Loucy (cell line): ENCODE data around the gene TENM3.

Experiments
- EZH2phosphoT487 ChIP-seq: fragments of 200-600 bp; IDR thresholded peaks from 2 replicates; pipeline ENCODE4 v1.6.1; 2018; ENCODE audit warnings: antibody characterized with exemption, mild to moderate bottlenecking, moderate library complexity, borderline replicate concordance
- TF ChIP-seq, protein P1 (sequence below): fragments of 200-600 bp; sonication (generic); conservative IDR thresholded peaks from 2 replicates; pipeline ENCODE4 v1.5.1; 2014; ENCODE audit warnings: mild to moderate bottlenecking, antibody characterized with exemption, low read length

DNA sequence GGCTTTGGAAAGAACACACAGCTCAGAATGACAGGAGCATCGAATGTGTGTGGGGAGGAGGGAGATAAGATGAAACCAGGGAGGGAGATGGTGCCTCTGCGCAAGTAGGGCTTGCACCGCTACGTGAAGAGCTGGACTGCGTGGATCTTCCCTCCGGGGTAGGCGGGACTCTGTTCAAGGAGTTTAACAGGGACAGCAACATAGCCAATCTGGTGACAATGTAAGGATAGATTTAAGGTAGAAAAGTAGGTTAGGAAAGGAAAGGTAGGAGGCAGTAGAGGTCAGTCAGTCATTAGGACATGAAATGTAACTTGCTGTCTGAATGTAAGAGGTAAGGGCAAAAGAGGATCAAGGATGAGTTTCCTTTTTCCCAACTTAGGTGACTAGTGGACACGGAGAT is 521.4 kb downstream of the TENM3 start:
- TF ChIP-seq, protein P1, sequence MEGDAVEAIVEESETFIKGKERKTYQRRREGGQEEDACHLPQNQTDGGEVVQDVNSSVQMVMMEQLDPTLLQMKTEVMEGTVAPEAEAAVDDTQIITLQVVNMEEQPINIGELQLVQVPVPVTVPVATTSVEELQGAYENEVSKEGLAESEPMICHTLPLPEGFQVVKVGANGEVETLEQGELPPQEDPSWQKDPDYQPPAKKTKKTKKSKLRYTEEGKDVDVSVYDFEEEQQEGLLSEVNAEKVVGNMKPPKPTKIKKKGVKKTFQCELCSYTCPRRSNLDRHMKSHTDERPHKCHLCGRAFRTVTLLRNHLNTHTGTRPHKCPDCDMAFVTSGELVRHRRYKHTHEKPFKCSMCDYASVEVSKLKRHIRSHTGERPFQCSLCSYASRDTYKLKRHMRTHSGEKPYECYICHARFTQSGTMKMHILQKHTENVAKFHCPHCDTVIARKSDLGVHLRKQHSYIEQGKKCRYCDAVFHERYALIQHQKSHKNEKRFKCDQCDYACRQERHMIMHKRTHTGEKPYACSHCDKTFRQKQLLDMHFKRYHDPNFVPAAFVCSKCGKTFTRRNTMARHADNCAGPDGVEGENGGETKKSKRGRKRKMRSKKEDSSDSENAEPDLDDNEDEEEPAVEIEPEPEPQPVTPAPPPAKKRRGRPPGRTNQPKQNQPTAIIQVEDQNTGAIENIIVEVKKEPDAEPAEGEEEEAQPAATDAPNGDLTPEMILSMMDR = no peak
- TF ChIP-seq EZH2phosphoT487 = no peak
